HCT116 (cell line): ENCODE results near the gene BRAT1. TPM values are rescaled to one million over a fixed set of nuclear protein-coding genes. Genes with fewer than 3 reads are reported as not detected.

Source experiments
- ATAC-seq: fragments of 200-7000 bp; cut with Tn5 transposase; 2 replicates; pipeline ENCODE4 v1.9.1; 2020; ENCODE audit warnings: mild to moderate bottlenecking, moderate library complexity
- BruUV-seq: library from RNA; stranded (reverse); fragments of 400-500 nt; replicated peaks from 2 replicates; lab custom pipeline; 2021; lab: Mats Ljungman, UMichigan
- CTCF ChIA-PET: fragments of 300-600 bp; sonication (Branson Sonifier 250); formaldehyde crosslinking; loops from one replicate; lab custom pipeline; 2021; ENCODE audit warnings: antibody characterized with exemption; lab: Charles Lee
- POLR2A ChIA-PET: fragments of 300-600, 350-600 bp; sonication (Branson Sonifier 250); formaldehyde crosslinking; loops from one replicate; lab custom pipeline; 2021; ENCODE audit warnings: antibody characterized with exemption; lab: Charles Lee
- RAD21 ChIA-PET, 2 experiments: fragments of 300-600 bp; sonication (Branson Sonifier 250); formaldehyde crosslinking; loops; one replicate each; lab custom pipeline; 2023; ENCODE audit warnings: low total read pairs in 2 of 2; ENCODE audit not compliant: uncharacterized antibody in 2 of 2, unreplicated experiment in 2 of 2, low non-redundant PET in 1 of 2; lab: Charles Lee
- DNase-seq: peaks from one replicate; pipeline ENCODE4 v3.0.0-alpha.2; 2010; ENCODE audit warnings: low read depth, low spot score
- H2AFZ ChIP-seq: fragments of 200-600 bp; shearing (Covaris generic), sonication (generic); 2 replicates; pipeline ENCODE4 v1.6.1; 2017; ENCODE audit warnings: low read depth, mixed run types, mixed read lengths, antibody characterized with exemption, low read length; ENCODE audit not compliant: poor library complexity, severe bottlenecking
- H3K27ac ChIP-seq: 2 replicates; pipeline ENCODE4 v1.5.1; 2012; ENCODE audit warnings: low read depth, low read length
- H3K27me3 ChIP-seq: fragments of 200-600 bp; sonication (generic); 2 replicates; pipeline ENCODE4 v1.6.1; 2016; ENCODE audit warnings: mixed run types, low read length, mixed read lengths; ENCODE audit not compliant: insufficient read depth
- H3K36me3 ChIP-seq, 2 experiments: fragments of 200-500 bp in 1 of 2; fragments of 200-600 bp in 1 of 2; sonication (Bioruptor generic) in 1 of 2; sonication (generic) in 1 of 2; 2 replicates each; pipeline versions ENCODE4 v1.5.1 to v1.6.1; 2014 to 2016; ENCODE audit warnings: low read length in 2 of 2, inconsistent platforms in 1 of 2, mixed read lengths in 1 of 2, mixed run types in 1 of 2; ENCODE audit not compliant: insufficient read depth in 2 of 2, control insufficient read depth in 1 of 2
- H3K4me1 ChIP-seq, 2 experiments: fragments of 200-600 bp in 1 of 2; sonication (generic) in 1 of 2; 2 replicates each; pipeline versions ENCODE4 v1.5.1 to v1.6.1; 2012 to 2017; ENCODE audit warnings: low read length in 2 of 2, inconsistent platforms in 1 of 2, mild to moderate bottlenecking in 1 of 2, mixed read lengths in 1 of 2, mixed run types in 1 of 2, moderate library complexity in 1 of 2; ENCODE audit not compliant: insufficient read depth in 2 of 2, control insufficient read depth in 1 of 2
- H3K4me2 ChIP-seq: fragments of 200-600 bp; sonication (generic); 2 replicates; pipeline ENCODE4 v1.6.1; 2017; ENCODE audit warnings: mixed run types, low read length, mixed read lengths
- H3K4me3 ChIP-seq, 2 experiments: fragments of 200-600 bp in 1 of 2; sonication (generic) in 1 of 2; replicated peaks in 1 of 2; 2 replicates each; pipeline ENCODE4 v1.5.1; 2011 to 2016; ENCODE audit warnings: low read length in 2 of 2, control low read depth in 1 of 2, low read depth in 1 of 2, mild to moderate bottlenecking in 1 of 2, mixed read lengths in 1 of 2, mixed run types in 1 of 2
- H3K79me2 ChIP-seq: fragments of 200-600 bp; sonication (generic); 2 replicates; pipeline ENCODE4 v1.6.1; 2017; ENCODE audit warnings: mild to moderate bottlenecking, mixed run types, low read length, moderate library complexity, mixed read lengths; ENCODE audit not compliant: insufficient read depth
- H3K9ac ChIP-seq: fragments of 200-600 bp; sonication (generic); 2 replicates; pipeline ENCODE4 v1.6.1; 2016; ENCODE audit warnings: low read length, mixed read lengths
- H3K9me2 ChIP-seq: fragments of 200-600 bp; sonication (generic), shearing (Covaris generic); 2 replicates; pipeline ENCODE4 v1.6.1; 2017; ENCODE audit warnings: mixed run types, mild to moderate bottlenecking, moderate library complexity; ENCODE audit not compliant: insufficient read depth
- H3K9me3 ChIP-seq, 2 experiments: fragments of 200-500 bp in 1 of 2; fragments of 200-600 bp in 1 of 2; sonication (Bioruptor generic) in 1 of 2; sonication (generic) in 1 of 2; 2 replicates each; pipeline ENCODE4 v1.6.1; 2014 to 2017; ENCODE audit warnings: low read length in 2 of 2, mixed read lengths in 2 of 2, inconsistent platforms in 1 of 2, low read depth in 1 of 2, mild to moderate bottlenecking in 1 of 2, mixed run types in 1 of 2, moderate library complexity in 1 of 2; ENCODE audit not compliant: control insufficient read depth in 1 of 2, insufficient read depth in 1 of 2
- H4K20me1 ChIP-seq: fragments of 200-600 bp; sonication (generic), shearing (Covaris generic); 2 replicates; pipeline ENCODE4 v1.6.1; 2017; ENCODE audit warnings: mixed run types, mild to moderate bottlenecking, moderate library complexity; ENCODE audit not compliant: insufficient read depth
- CBX3 ChIP-seq: IDR thresholded peaks from 2 replicates; pipeline ENCODE4 v1.6.1; 2012; ENCODE audit warnings: low read depth
- CEBPB ChIP-seq: IDR thresholded peaks from 2 replicates; pipeline ENCODE4 v1.6.1; 2012; ENCODE audit warnings: low read depth
- EGR1 ChIP-seq: IDR thresholded peaks from 2 replicates; pipeline ENCODE4 v1.6.1; 2012; ENCODE audit warnings: low read depth
- ELF1 ChIP-seq: IDR thresholded peaks from 2 replicates; pipeline ENCODE4 v1.6.1; 2012; ENCODE audit warnings: low read depth, borderline replicate concordance
- EZH2phosphoT487 ChIP-seq: fragments of 200-600 bp; IDR thresholded peaks from 2 replicates; pipeline ENCODE4 v1.6.1; 2018; ENCODE audit warnings: antibody characterized with exemption, borderline replicate concordance
- FOSL1 ChIP-seq: IDR thresholded peaks from 2 replicates; pipeline ENCODE4 v1.6.1; 2012; ENCODE audit warnings: low read depth
- JUND ChIP-seq: IDR thresholded peaks from 2 replicates; pipeline ENCODE4 v1.6.1; 2012
- MAX ChIP-seq: IDR thresholded peaks from 2 replicates; pipeline ENCODE4 v1.6.1; 2012
- POLR2A ChIP-seq: IDR thresholded peaks from 2 replicates; pipeline ENCODE4 v1.7.0; 2011; ENCODE audit warnings: borderline replicate concordance; ENCODE audit not compliant: insufficient read depth, insufficient read length; ENCODE audit errors: extremely low read depth
- POLR2AphosphoS5 ChIP-seq: IDR thresholded peaks from 2 replicates; pipeline ENCODE4 v1.6.1; 2011; ENCODE audit warnings: mild to moderate bottlenecking, low read depth, low read length, moderate library complexity
- RAD21 ChIP-seq: IDR thresholded peaks from 2 replicates; pipeline ENCODE4 v1.6.1; 2012; ENCODE audit warnings: low read depth, mild to moderate bottlenecking
- SIN3A ChIP-seq: IDR thresholded peaks from 2 replicates; pipeline ENCODE4 v1.6.1; 2012; ENCODE audit warnings: low read depth
- SRF ChIP-seq: IDR thresholded peaks from 2 replicates; pipeline ENCODE4 v1.6.1; 2012; ENCODE audit warnings: low read depth
- TCF7L2 ChIP-seq: IDR thresholded peaks from 2 replicates; pipeline ENCODE4 v1.7.0; 2011; ENCODE audit warnings: borderline replicate concordance, inconsistent platforms; ENCODE audit not compliant: insufficient read depth, insufficient read length; ENCODE audit errors: extremely low read depth
- ZBTB33 ChIP-seq: IDR thresholded peaks from 2 replicates; pipeline ENCODE4 v1.6.1; 2011; ENCODE audit warnings: mild to moderate bottlenecking, low read length, moderate library complexity; ENCODE audit not compliant: insufficient replicate concordance; ENCODE audit errors: extremely low read depth
- ZFX ChIP-seq: fragments of 450-650 bp; IDR thresholded peaks from 2 replicates; pipeline ENCODE4 v1.6.1; 2017
- ZNF274 ChIP-seq: fragments of 200-500 bp; sonication (Bioruptor generic); IDR thresholded peaks from 2 replicates; pipeline ENCODE4 v1.6.1; 2014; ENCODE audit warnings: mild to moderate bottlenecking, low read depth, low read length, inconsistent platforms
- intact Hi-C: fragments of 100-400 bp; cut with micrococcal nuclease; formaldehyde crosslinking; loops from 2 replicates; pipeline ENCODE4 v1.10.0; 2022
- total RNA-seq: library from RNA; stranded (reverse); gene quantifications from one replicate; pipeline ENCODE4 v1.2.1, GENCODE V29; 2021; ENCODE audit not compliant: unreplicated experiment

The BRAT1 gene
- total RNA-seq, 1 experiment from 2014 or later: 47.6 TPM

- intact Hi-C loops: loop anchor here (10.0 kb wide), 1 partner anchor 118 kb away; the partner anchor contains the start of gene AMZ1
- no peaks in the 10 kb centered on the region for H3K36me3 ChIP-seq
- H3K9me2 ChIP-seq: no peaks in the 10 kb centered on the region
- peaks cover 21% of the 10 kb centered on the region for H3K79me2 ChIP-seq
- ChIA-PET RAD21 (no interaction called here), POLR2A (no interaction called here), CTCF (no interaction called here)
- no TSS peak for BruUV-seq
- peaks cover 2 to 6% of the 10 kb centered on the region in 2 experiments for H3K4me1 ChIP-seq
- ATAC-seq (no peak), DNase-seq (no peak)
- no peak overlapping the region for H3K27ac ChIP-seq
- no peak overlapping the region for H2AFZ ChIP-seq
- no peak overlapping the region for H3K4me2 ChIP-seq
- no peaks in the 10 kb centered on the region for H3K9me3 ChIP-seq
- no peak overlapping the region for H3K9ac ChIP-seq
- H4K20me1 ChIP-seq: no peaks in the 10 kb centered on the region
- H3K4me3 ChIP-seq: no peak overlapping the region
- H3K27me3 ChIP-seq: no peaks in the 10 kb centered on the region
- TF ChIP-seq ZNF274 (no peak), JUND (no peak), SRF (no peak), SIN3A (no peak), RAD21 (no peak), EZH2phosphoT487 (no peak), ELF1 (no peak)
These were observed 11.1 kb upstream of the BRAT1 start for GRCh38 chr7:2566348-2566889.

- Histone ChIP-seq H3K4me1 (peaks cover 4 to 10% of the 10 kb centered on the region in 2 experiments; a peak in 3 of 4 replicates), H3K36me3 (no peaks in the 10 kb centered on the region), H3K79me2 (peaks cover 25% of the 10 kb centered on the region), H4K20me1 (no peaks in the 10 kb centered on the region), H2AFZ (no peak overlapping the region), H3K9ac (no peak overlapping the region), H3K27me3 (no peaks in the 10 kb centered on the region), H3K4me2 (no peak overlapping the region), H3K9me2 (no peaks in the 10 kb centered on the region), H3K27ac (no peak overlapping the region), H3K9me3 (no peaks in the 10 kb centered on the region), H3K4me3 (no peak overlapping the region)
- ChIA-PET CTCF (no interaction called here), POLR2A (no interaction called here), RAD21 (no interaction called here)
- ATAC-seq (no peak), DNase-seq (no peak)
- no TSS peak for BruUV-seq
- intact Hi-C loops: loop anchor here (10.0 kb wide), 1 partner anchor 120 kb away; the partner anchor contains the start of gene AMZ1
- TF ChIP-seq POLR2AphosphoS5 (no peak), ZBTB33 (no peak), SRF (no peak), POLR2A (no peak), EZH2phosphoT487 (no peak), TCF7L2 (no peak), CEBPB (no peak), MAX (no peak), CBX3 (no peak), FOSL1 (no peak), RAD21 (no peak), EGR1 (no peak), ZFX (no peak), JUND (no peak)
These were observed 9.7 kb upstream of the BRAT1 start for GRCh38 chr7:2564970-2565540.
